H9 (cell line): ENCODE measurements around the gene NHLRC1. TPM values are rescaled to one million over a fixed set of nuclear protein-coding genes. Genes with fewer than 3 reads are reported as not detected.

ENCODE experiments used
- DNase-seq: peaks from one replicate; pipeline ENCODE4 v3.0.0-alpha.2; 2017
- H2AFZ ChIP-seq: one replicate; pipeline ENCODE4 v1.6.1; 2013; ENCODE audit warnings: mild to moderate bottlenecking, low read length, control low read depth, moderate library complexity
- H2AK5ac ChIP-seq: 2 replicates; pipeline ENCODE4 v1.6.1; 2013; ENCODE audit warnings: low read length, control low read depth, mixed read lengths; ENCODE audit not compliant: insufficient read length
- H2BK120ac ChIP-seq: one replicate; pipeline ENCODE4 v1.6.1; 2013; ENCODE audit warnings: low read depth, mild to moderate bottlenecking, low read length, control low read depth, inconsistent platforms; ENCODE audit not compliant: poor library complexity, severe bottlenecking
- H2BK12ac ChIP-seq: 2 replicates; pipeline ENCODE4 v1.6.1; 2013; ENCODE audit warnings: low read length, control low read depth, mixed read lengths, low read depth; ENCODE audit not compliant: insufficient read length
- H2BK15ac ChIP-seq: 2 replicates; pipeline ENCODE4 v1.6.1; 2013; ENCODE audit warnings: low read depth, low read length, control low read depth
- H2BK20ac ChIP-seq: one replicate; pipeline ENCODE4 v1.6.1; 2013; ENCODE audit warnings: low read depth, mild to moderate bottlenecking, low read length, control low read depth, inconsistent platforms; ENCODE audit not compliant: poor library complexity, severe bottlenecking
- H2BK5ac ChIP-seq: 2 replicates; pipeline ENCODE4 v1.6.1; 2013; ENCODE audit warnings: low read length, control low read depth, mixed read lengths; ENCODE audit not compliant: insufficient read length
- H3K14ac ChIP-seq: 2 replicates; pipeline ENCODE4 v1.6.1; 2013; ENCODE audit warnings: low read length, control low read depth; ENCODE audit not compliant: insufficient read depth
- H3K18ac ChIP-seq: 2 replicates; pipeline ENCODE4 v1.6.1; 2013; ENCODE audit warnings: low read depth, mild to moderate bottlenecking, mixed read lengths, low read length, control low read depth; ENCODE audit not compliant: insufficient read length
- H3K23ac ChIP-seq: 2 replicates; pipeline ENCODE4 v1.6.1; 2013; ENCODE audit warnings: low read length, control low read depth, mixed read lengths, low read depth; ENCODE audit not compliant: insufficient read length
- H3K23me2 ChIP-seq: 2 replicates; pipeline ENCODE4 v1.6.1; 2013; ENCODE audit warnings: low read depth, mild to moderate bottlenecking, mixed read lengths, low read length, control low read depth; ENCODE audit not compliant: insufficient read length, poor library complexity, severe bottlenecking
- H3K27ac ChIP-seq: 2 replicates; pipeline ENCODE4 v1.5.1; 2013; ENCODE audit warnings: low read length, control low read depth, mixed read lengths, low read depth; ENCODE audit not compliant: insufficient read length
- H3K27me3 ChIP-seq: 2 replicates; pipeline ENCODE4 v1.6.1; 2013; ENCODE audit warnings: low read length, control low read depth, inconsistent platforms; ENCODE audit not compliant: insufficient read depth
- H3K4ac ChIP-seq: 2 replicates; pipeline ENCODE4 v1.6.1; 2013; ENCODE audit warnings: low read depth, mild to moderate bottlenecking, control low read depth, inconsistent platforms, low read length, moderate library complexity
- H3K4me1 ChIP-seq: 2 replicates; pipeline ENCODE4 v1.6.1; 2013; ENCODE audit warnings: low read length, control low read depth, inconsistent platforms; ENCODE audit not compliant: insufficient read depth
- H3K4me2 ChIP-seq: 2 replicates; pipeline ENCODE4 v1.6.1; 2013; ENCODE audit warnings: low read length, control low read depth, mixed read lengths; ENCODE audit not compliant: insufficient read length, insufficient read depth
- H3K56ac ChIP-seq: 2 replicates; pipeline ENCODE4 v1.6.1; 2013; ENCODE audit warnings: low read depth, mild to moderate bottlenecking, mixed read lengths, low read length, control low read depth; ENCODE audit not compliant: insufficient read length
- H3K79me1 ChIP-seq: 2 replicates; pipeline ENCODE4 v1.6.1; 2013; ENCODE audit warnings: low read depth, mild to moderate bottlenecking, moderate library complexity, low read length, control low read depth, inconsistent platforms; ENCODE audit not compliant: insufficient read depth, poor library complexity, severe bottlenecking
- H3K79me2 ChIP-seq: 2 replicates; pipeline ENCODE4 v1.6.1; 2013; ENCODE audit warnings: low read length, control low read depth, inconsistent platforms; ENCODE audit not compliant: insufficient read depth
- H3K9ac ChIP-seq: 2 replicates; pipeline ENCODE4 v1.6.1; 2013; ENCODE audit warnings: low read length, control low read depth, mixed read lengths; ENCODE audit not compliant: insufficient read length; ENCODE audit errors: extremely low read depth
- H3K9me3 ChIP-seq: one replicate; pipeline ENCODE4 v1.6.1; 2013; ENCODE audit warnings: low read depth, low read length, inconsistent platforms; ENCODE audit not compliant: control insufficient read depth
- H3T11ph ChIP-seq: one replicate; pipeline ENCODE4 v1.6.1; 2013; ENCODE audit warnings: mild to moderate bottlenecking, low read length, control low read depth, inconsistent platforms
- H4K20me1 ChIP-seq: one replicate; pipeline ENCODE4 v1.6.1; 2013; ENCODE audit not compliant: control insufficient read depth, insufficient read length, insufficient read depth
- H4K5ac ChIP-seq: 2 replicates; pipeline ENCODE4 v1.6.1; 2013; ENCODE audit warnings: low read depth, mild to moderate bottlenecking, mixed read lengths, low read length, control low read depth; ENCODE audit not compliant: insufficient read length
- H4K8ac ChIP-seq: replicated peaks from 2 replicates; pipeline ENCODE4 v1.6.1; 2013; ENCODE audit warnings: low read length, control low read depth, mixed read lengths, low read depth; ENCODE audit not compliant: insufficient read length
- H4K91ac ChIP-seq: 2 replicates; pipeline ENCODE4 v1.6.1; 2013; ENCODE audit warnings: low read depth, mild to moderate bottlenecking, moderate library complexity, mixed read lengths, low read length, control low read depth; ENCODE audit not compliant: insufficient read length
- H3K27ac Mint-ChIP-seq, 3 experiments: 2 replicates in 2 of 3; 3 replicates in 1 of 3; pipeline ENCODE4 v1.8.0; 2020 to 2021; ENCODE audit warnings: mixed read lengths in 3 of 3, mild to moderate bottlenecking in 1 of 3, moderate library complexity in 1 of 3
- H3K27me3 Mint-ChIP-seq: 2 replicates; pipeline ENCODE4 v1.8.0; 2021; ENCODE audit warnings: low read depth, mild to moderate bottlenecking, moderate library complexity, mixed read lengths
- H3K36me3 Mint-ChIP-seq, 3 experiments: 2 replicates in 2 of 3; 3 replicates in 1 of 3; pipeline ENCODE4 v1.8.0; 2020 to 2021; ENCODE audit warnings: low read depth in 3 of 3, mixed read lengths in 3 of 3; ENCODE audit not compliant: insufficient read depth in 1 of 3
- H3K4me1 Mint-ChIP-seq, 2 experiments: 2 replicates each; pipeline ENCODE4 v1.8.0; 2020; ENCODE audit warnings: mixed read lengths in 2 of 2
- H3K4me3 Mint-ChIP-seq, 2 experiments: 2 replicates in 1 of 2; 3 replicates in 1 of 2; pipeline ENCODE4 v1.8.0; 2020 to 2021; ENCODE audit warnings: mild to moderate bottlenecking in 2 of 2, mixed read lengths in 2 of 2, moderate library complexity in 1 of 2
- H3K9me3 Mint-ChIP-seq, 2 experiments: 2 replicates in 1 of 2; 3 replicates in 1 of 2; pipeline ENCODE4 v1.8.0; 2020; ENCODE audit warnings: mild to moderate bottlenecking in 2 of 2, mixed read lengths in 2 of 2, moderate library complexity in 1 of 2
- CTCF ChIP-seq: fragments of 200-600 bp; sonication (generic); conservative IDR thresholded peaks from 3 replicates; pipeline ENCODE4 v1.8.0; 2021; ENCODE audit warnings: antibody characterized with exemption, mild to moderate bottlenecking
- WGBS: extraction: QIAGEN DNeasy Blood & Tissue Kit; methylation state at CpG from one replicate; pipeline ENCODE4 v1.1.7; 2013; ENCODE audit warnings: missing lambda C conversion rate, low lambda C conversion rate, mixed read lengths; ENCODE audit not compliant: insufficient read length; ENCODE audit errors: extremely low coverage; 5-methylcytosine and 5-hydroxymethylcytosine counted together
- total RNA-seq: library from RNA; stranded (reverse); gene quantifications from 2 replicates; pipeline ENCODE4 v1.2.1, GENCODE V29; 2021

NHLRC1 gene
- total RNA-seq, 1 experiment from 2014 or later = 1.5 TPM

DNA sequence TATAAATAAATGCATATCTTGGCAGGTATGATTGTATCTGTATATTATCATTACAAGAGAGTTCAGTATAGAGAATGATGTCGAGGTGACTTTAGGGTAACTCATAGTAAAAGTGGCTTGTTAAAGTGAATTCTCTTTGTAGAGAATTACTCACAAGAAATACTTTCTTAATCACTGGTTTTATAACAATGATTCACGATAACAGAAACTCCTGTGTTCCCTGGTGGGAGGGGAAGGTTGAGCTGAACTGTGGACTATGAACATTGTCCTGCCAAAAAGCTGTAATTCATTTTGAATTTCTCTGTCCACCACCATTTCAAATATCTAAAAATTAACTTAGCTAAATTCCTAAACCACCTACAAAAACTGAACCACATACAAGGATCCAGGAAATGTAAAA is 24.7 kb upstream of the NHLRC1 start:
- H2BK120ac ChIP-seq = no peak overlapping the region
- DNase-seq = no peak
- H3K79me2 ChIP-seq = no peaks in the 10 kb centered on the region
- no peak overlapping the region for H3K18ac ChIP-seq
- Mint-ChIP-seq H3K36me3 (peaks cover 4 to 29% (median 24%) of the 10 kb centered on the region in 3 experiments; a peak in 6 of 7 replicates), H3K4me3 (no peak overlapping the region), H3K27ac (no peak overlapping the region), H3K27me3 (no peaks in the 10 kb centered on the region), H3K4me1 (peaks cover 10% of the 10 kb centered on the region in 2 experiments), H3K9me3 (no peaks in the 10 kb centered on the region)
- no peak overlapping the region for H2BK20ac ChIP-seq
- no peak overlapping the region for H3K23ac ChIP-seq
- no peaks in the 10 kb centered on the region for H3K27me3 ChIP-seq
- no peak overlapping the region for H3T11ph ChIP-seq
- no peaks in the 10 kb centered on the region for H3K79me1 ChIP-seq
- H3K14ac ChIP-seq = no peak overlapping the region
- H3K9ac ChIP-seq = no peak overlapping the region
- no peaks in the 10 kb centered on the region for H3K9me3 ChIP-seq
- WGBS = no CpG with 5 or more reads among the region's 2 CpGs
- H2BK12ac ChIP-seq = no peak overlapping the region
- no peak for TF ChIP-seq CTCF
- no peak overlapping the region for H4K5ac ChIP-seq
- H2AK5ac ChIP-seq = no peak overlapping the region
- H3K4ac ChIP-seq = no peak overlapping the region
- no peak overlapping the region for H2AFZ ChIP-seq
- H3K23me2 ChIP-seq = no peaks in the 10 kb centered on the region
- no peak overlapping the region for H4K8ac ChIP-seq
- H3K27ac ChIP-seq = no peak overlapping the region
- H3K4me2 ChIP-seq = no peak overlapping the region
- H4K91ac ChIP-seq = no peak overlapping the region
- no peak overlapping the region for H2BK5ac ChIP-seq
- no peak overlapping the region for H2BK15ac ChIP-seq
- no peaks in the 10 kb centered on the region for H3K4me1 ChIP-seq
- no peaks in the 10 kb centered on the region for H4K20me1 ChIP-seq
- H3K56ac ChIP-seq = no peak overlapping the region
